ENCODE measurements around the gene TAL2. TPM values are rescaled to one million over a fixed set of nuclear protein-coding genes. Genes with fewer than 3 reads are reported as not detected.

The TAL2 gene
- total and polyA plus RNA-seq, 3 donors from 2014 or later, result 0.78 TPM; not detected in 2

GRCh38 chr9:105678781-105679180 lies 16.5 kb downstream of the TAL2 start:
- intact Hi-C loops (cut with DNase I; ENCODE audit: low total_unique reads), result no loop called here
- no peak for TF ChIP-seq POLR2A (IDR thresholded peaks at IDR 0.05)
- TF ChIP-seq, protein P1, sequence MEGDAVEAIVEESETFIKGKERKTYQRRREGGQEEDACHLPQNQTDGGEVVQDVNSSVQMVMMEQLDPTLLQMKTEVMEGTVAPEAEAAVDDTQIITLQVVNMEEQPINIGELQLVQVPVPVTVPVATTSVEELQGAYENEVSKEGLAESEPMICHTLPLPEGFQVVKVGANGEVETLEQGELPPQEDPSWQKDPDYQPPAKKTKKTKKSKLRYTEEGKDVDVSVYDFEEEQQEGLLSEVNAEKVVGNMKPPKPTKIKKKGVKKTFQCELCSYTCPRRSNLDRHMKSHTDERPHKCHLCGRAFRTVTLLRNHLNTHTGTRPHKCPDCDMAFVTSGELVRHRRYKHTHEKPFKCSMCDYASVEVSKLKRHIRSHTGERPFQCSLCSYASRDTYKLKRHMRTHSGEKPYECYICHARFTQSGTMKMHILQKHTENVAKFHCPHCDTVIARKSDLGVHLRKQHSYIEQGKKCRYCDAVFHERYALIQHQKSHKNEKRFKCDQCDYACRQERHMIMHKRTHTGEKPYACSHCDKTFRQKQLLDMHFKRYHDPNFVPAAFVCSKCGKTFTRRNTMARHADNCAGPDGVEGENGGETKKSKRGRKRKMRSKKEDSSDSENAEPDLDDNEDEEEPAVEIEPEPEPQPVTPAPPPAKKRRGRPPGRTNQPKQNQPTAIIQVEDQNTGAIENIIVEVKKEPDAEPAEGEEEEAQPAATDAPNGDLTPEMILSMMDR (IDR thresholded peaks at IDR 0.05), result no peak
- H3K4me3 ChIP-seq, result no peak overlapping the region
- DNase-seq, result no peak
- H3K4me1 ChIP-seq, result no peaks in the 10 kb centered on the region
- no peaks in the 10 kb centered on the region for H3K27me3 ChIP-seq
- no peak overlapping the region for H3K27ac ChIP-seq
- H3K36me3 ChIP-seq (ENCODE audit: low read depth, missing control alignments), result no peaks in the 10 kb centered on the region
- H3K9me3 ChIP-seq, result no peaks in the 10 kb centered on the region
- 58 to 81% methylated on average over 1 of the region's 1 CpG for WGBS, 2 donors

GRCh38 chr9:105679257-105680022 lies 17.2 kb downstream of the TAL2 start:
- 83 to 91% methylated on average over 8 of the region's 8 CpGs for WGBS, 2 donors
- Histone ChIP-seq H3K27me3 (no peaks in the 10 kb centered on the region), H3K9me3 (no peaks in the 10 kb centered on the region), H3K4me1 (no peaks in the 10 kb centered on the region), H3K36me3 (ENCODE audit: low read depth, missing control alignments) (no peaks in the 10 kb centered on the region), H3K4me3 (no peak overlapping the region), H3K27ac (no peak overlapping the region)
- intact Hi-C loops (cut with DNase I; ENCODE audit: low total_unique reads), result no loop called here
- TF ChIP-seq, protein P1 (IDR thresholded peaks at IDR 0.05), result no peak
- no peak for TF ChIP-seq POLR2A (IDR thresholded peaks at IDR 0.05)
- no peak for DNase-seq

DNA sequence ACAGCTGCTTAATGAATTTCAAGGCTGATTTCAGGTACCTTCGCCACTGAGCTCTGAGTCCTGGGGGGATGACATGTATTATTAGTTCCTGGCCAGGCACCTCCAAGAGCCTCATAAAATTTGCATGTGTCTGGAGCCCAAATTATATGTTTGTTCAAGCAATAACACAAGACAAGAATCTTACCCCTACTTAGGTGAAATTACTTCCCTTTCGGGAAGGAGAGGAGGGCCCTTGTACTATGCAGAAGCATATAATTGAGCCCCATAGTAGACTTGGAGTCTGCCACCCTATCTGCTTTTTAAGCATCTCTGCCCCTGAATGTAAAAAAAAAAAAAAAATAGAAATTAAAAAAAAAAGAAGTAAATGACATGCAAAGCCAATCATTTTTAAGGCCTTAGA lies 19.1 kb downstream of the TAL2 start:
- Histone ChIP-seq H3K4me3 (no peak overlapping the region), H3K27me3 (no peaks in the 10 kb centered on the region), H3K4me1 (no peaks in the 10 kb centered on the region), H3K36me3 (ENCODE audit: low read depth, missing control alignments) (no peaks in the 10 kb centered on the region), H3K27ac (no peak overlapping the region), H3K9me3 (no peaks in the 10 kb centered on the region)
- DNase-seq, result no peak
- intact Hi-C loops (cut with DNase I; ENCODE audit: low total_unique reads), result no loop called here
- 93 to 98% methylated on average over 2 of the region's 2 CpGs for WGBS, 2 donors
- TF ChIP-seq, protein P1 (IDR thresholded peaks at IDR 0.05), result no peak
- TF ChIP-seq POLR2A (IDR thresholded peaks at IDR 0.05), result no peak

DNA sequence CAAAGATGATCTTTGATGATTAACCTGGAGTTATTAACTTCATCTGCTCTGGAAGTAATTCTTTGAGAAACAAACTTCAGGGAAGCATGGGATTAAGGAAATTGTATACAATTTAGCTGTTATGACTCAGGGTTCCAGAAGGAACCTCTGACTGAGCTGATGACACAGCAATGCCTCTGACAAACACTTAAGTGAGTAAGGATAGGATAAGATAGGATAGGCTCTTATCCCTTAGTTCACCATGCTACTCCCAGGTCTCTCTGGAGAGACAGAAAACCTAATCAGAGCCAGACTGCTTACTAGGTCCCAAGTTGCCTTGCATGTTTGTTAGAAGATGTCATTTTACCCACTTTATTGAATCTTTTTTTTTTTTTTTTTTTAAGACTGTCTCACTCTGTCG lies 19.5 kb downstream of the TAL2 start:
- Histone ChIP-seq H3K27ac (no peak overlapping the region), H3K4me1 (no peaks in the 10 kb centered on the region), H3K27me3 (no peaks in the 10 kb centered on the region), H3K4me3 (no peak overlapping the region), H3K9me3 (no peaks in the 10 kb centered on the region), H3K36me3 (ENCODE audit: low read depth, missing control alignments) (no peaks in the 10 kb centered on the region)
- 92 to 100% methylated on average over 1 of the region's 1 CpG for WGBS, 2 donors
- TF ChIP-seq POLR2A (IDR thresholded peaks at IDR 0.05), result no peak
- TF ChIP-seq, protein P1 (IDR thresholded peaks at IDR 0.05), result no peak
- DNase-seq, result no peak
- intact Hi-C loops (cut with DNase I; ENCODE audit: low total_unique reads), result no loop called here

Data from testis (tissue), 3 donors.